GM13977 (cell line): ENCODE data around the gene BOLL.
"Not testable (repeated sequence)": the region's sequence is repeated elsewhere in the genome, so short reads cannot be mapped to it uniquely, and the experiment has no call there.

ENCODE experiments used
- DNase-seq: peaks from one replicate; pipeline ENCODE4 v3.0.0; 2012; ENCODE audit warnings: low spot score
- CTCF ChIP-seq: IDR thresholded peaks from 2 replicates; pipeline ENCODE4 v1.5.1; 2012; ENCODE audit warnings: mild to moderate bottlenecking, control low read depth; ENCODE audit not compliant: insufficient read depth; ENCODE audit errors: extremely low read depth, missing control alignments
- in situ Hi-C: fragments of 300-500 bp; cut with MboI; formaldehyde crosslinking; loops from one replicate; pipeline ENCODE4 v1.12.0; 2022; ENCODE audit warnings: low sequenced_read_pairs, low pct_unique_long_range_greater_than_20kb, mixed read lengths, inconsistent platforms; ENCODE audit not compliant: unreplicated experiment

Gene BOLL

DNA sequence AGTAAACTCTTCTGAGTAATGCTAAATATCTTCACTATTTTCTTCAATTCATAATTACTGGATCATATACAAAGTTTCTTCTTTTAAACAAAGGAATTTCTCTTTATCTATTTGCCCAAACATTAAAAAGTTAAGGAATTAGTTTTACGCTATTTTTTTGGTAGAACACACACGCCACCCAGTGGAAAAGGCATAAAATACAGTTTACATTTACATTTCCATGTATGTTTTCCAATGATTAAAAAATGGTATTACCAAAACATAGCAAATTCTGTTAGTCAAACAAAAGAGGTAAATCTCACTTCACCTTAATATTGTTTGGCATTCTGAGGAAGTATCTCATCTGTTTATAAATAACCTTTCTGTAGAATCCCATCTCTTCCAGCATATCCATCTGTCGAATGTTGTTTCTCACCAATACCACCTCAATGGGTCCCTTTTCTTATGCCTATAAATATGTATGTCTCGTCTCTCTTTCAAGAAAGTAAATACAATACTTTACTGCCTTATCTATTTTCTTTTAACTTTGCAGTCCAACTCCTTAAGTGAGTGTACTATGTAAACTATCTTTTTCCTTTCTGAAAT, 7.2 kb downstream of the BOLL start:
- TF ChIP-seq CTCF = peak; percentile 62
- in situ Hi-C loops = no loop called here
- DNase-seq = peak; percentile 31

DNA sequence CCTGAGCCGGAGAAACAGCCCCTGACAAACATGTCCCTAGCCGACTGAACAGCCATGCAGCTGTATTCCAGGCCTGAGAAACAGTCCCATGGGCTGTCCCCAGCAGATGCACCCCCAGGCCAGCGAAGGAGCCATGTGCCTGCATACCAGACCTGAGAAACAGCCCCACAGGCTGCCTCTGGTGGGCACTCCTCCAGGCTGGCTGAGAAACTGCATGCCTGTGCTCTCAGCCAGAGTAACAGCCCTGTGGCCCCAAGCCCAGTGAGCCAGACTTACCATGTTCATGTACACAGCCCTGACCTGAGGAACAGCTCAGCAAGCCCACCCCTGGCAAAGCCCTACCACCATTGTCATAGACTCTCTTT, 24.8 kb downstream of the BOLL start:
- no peak for DNase-seq
- TF ChIP-seq CTCF = no peak
- in situ Hi-C loops = no loop called here

GRCh38 chr2:197759625-197760292, 25.4 kb downstream of the BOLL start:
- DNase-seq = no peak
- TF ChIP-seq CTCF = no peak
- in situ Hi-C loops = no loop called here

- no peak for TF ChIP-seq CTCF
- DNase-seq = no peak
- in situ Hi-C loops = no loop called here
These were observed 26.1 kb downstream of the BOLL start for GRCh38 chr2:197759013-197759412.

GRCh38 chr2:197740200-197740599, 44.9 kb downstream of the BOLL start:
- in situ Hi-C loops = no loop called here
- TF ChIP-seq CTCF = no peak
- DNase-seq = no peak

DNA sequence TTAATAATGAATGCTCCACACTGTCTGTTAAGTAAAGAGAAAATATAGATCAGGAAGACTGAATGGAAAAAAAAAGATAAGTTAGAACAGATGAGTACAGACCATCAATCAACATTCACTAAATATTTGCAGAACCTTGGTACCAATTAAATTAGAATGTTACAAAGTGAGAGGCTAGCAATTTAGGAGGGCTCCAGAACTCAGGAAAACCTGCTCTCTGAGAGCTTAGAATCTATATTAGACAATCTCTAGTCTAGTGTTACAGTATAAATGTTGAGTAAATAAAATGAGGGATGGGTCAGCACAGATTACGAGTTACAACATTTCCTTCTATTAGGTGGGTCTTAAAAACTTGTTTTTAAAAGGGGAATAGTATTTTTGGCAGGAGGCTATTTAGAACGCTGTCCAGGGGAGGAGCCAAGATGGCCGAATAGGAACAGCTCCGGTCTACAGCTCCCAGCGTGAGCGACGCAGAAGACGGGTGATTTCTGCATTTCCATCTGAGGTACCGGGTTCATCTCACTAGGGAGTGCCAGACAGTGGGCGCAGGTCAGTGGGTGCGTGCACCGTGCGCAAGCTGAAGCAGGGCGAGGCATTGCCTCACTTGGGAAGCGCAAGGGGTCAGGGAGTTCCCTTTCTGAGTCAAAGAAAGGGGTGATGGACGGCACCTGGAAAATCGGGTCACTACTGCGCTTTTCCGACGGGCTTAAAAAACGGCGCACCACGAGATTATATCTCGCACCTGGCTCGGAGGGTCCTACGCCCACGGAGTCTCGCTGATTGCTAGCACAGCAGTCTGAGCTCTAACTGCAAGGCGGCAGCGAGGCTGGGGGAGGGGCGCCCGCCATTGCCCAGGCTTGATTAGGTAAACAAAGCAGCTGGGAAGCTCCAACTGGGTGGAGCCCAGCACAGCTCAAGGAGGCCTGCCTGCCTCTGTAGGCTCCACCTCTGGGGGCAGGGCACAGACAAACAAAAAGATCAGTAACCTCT, 56.3 kb downstream of the BOLL start:
- in situ Hi-C loops, DNase-seq: not testable (repeated sequence)

GRCh38 chr2:197727011-197727410, 58.1 kb downstream of the BOLL start:
- no peak for TF ChIP-seq CTCF
- in situ Hi-C loops = no loop called here
- no peak for DNase-seq
